Fibroblast of upper back skin (primary cell): ENCODE results near the gene SEMA6C.
"Not testable (repeated sequence)": the region's sequence is repeated elsewhere in the genome, so short reads cannot be mapped to it uniquely, and the experiment has no call there.

Experiments
- DNase-seq: peaks from one replicate; pipeline ENCODE4 v3.0.0-alpha.2; 2013

Gene SEMA6C

GRCh38 chr1:151128800-151129199, 17.6 kb downstream of the SEMA6C start:
- DNase-seq = no peak

- DNase-seq = no peak
Measured at GRCh38 chr1:151124763-151125403, 21.5 kb downstream of the SEMA6C start.

GRCh38 chr1:151113877-151114276, 32.6 kb downstream of the SEMA6C start:
- no peak for DNase-seq

GRCh38 chr1:151108331-151108730, 38.1 kb downstream of the SEMA6C start:
- no peak for DNase-seq

- DNase-seq = peak; percentile 47
Measured at GRCh38 chr1:151106894-151107293, 39.5 kb downstream of the SEMA6C start.

- no peak for DNase-seq
Measured at GRCh38 chr1:151104630-151105029, 41.8 kb downstream of the SEMA6C start.

- DNase-seq = no peak
Measured at GRCh38 chr1:151098126-151098525, 48.3 kb downstream of the SEMA6C start.

GRCh38 chr1:151097426-151097825, 49.0 kb downstream of the SEMA6C start:
- not testable (repeated sequence) for DNase-seq

- no peak for DNase-seq
Measured at GRCh38 chr1:151085953-151086559, 60.4 kb downstream of the SEMA6C start.
